Neutrophil (primary cell): ENCODE measurements around the gene BSDC1.
A peak's percentile ranks its signal among the peaks of the same experiment; 100 is the strongest.

Experiments
- H3K27ac ChIP-seq: fragments of 200-600 bp; sonication (generic); 2 replicates; pipeline ENCODE4 v1.5.1; 2016; ENCODE audit warnings: mild to moderate bottlenecking, moderate library complexity
- H3K27me3 ChIP-seq: fragments of 200-600 bp; sonication (generic); 2 replicates; pipeline ENCODE4 v1.6.0; 2016; ENCODE audit warnings: mild to moderate bottlenecking
- H3K36me3 ChIP-seq: fragments of 200-600 bp; sonication (generic); 2 replicates; pipeline ENCODE4 v1.5.1; 2017
- H3K4me1 ChIP-seq, 2 experiments: fragments of 200-600 bp in 1 of 2; sonication (generic) in 1 of 2; 1 replicate in 1 of 2; 2 replicates in 1 of 2; pipeline versions ENCODE4 v1.5.1 to v1.6.1; 2013 to 2016; ENCODE audit warnings: low read depth in 1 of 2, low read length in 1 of 2, mild to moderate bottlenecking in 1 of 2, moderate library complexity in 1 of 2; ENCODE audit not compliant: control insufficient read depth in 1 of 2, insufficient read depth in 1 of 2
- H3K4me3 ChIP-seq, 2 experiments: fragments of 200-600 bp in 1 of 2; sonication (generic) in 1 of 2; 1 replicate in 1 of 2; 2 replicates in 1 of 2; pipeline ENCODE4 v1.5.1; 2013 to 2016; ENCODE audit warnings: low read depth in 1 of 2, low read length in 1 of 2, mild to moderate bottlenecking in 1 of 2, moderate library complexity in 1 of 2
- H3K9me3 ChIP-seq: fragments of 200-600 bp; sonication (generic); 2 replicates; pipeline ENCODE4 v1.5.1; 2016
- CTCF ChIP-seq: fragments of 200-600 bp; sonication (generic); IDR thresholded peaks from 2 replicates; pipeline ENCODE4 v1.5.1; 2016; ENCODE audit warnings: antibody characterized with exemption

BSDC1 gene

GRCh38 chr1:32376199-32376598 is 18.0 kb downstream of the BSDC1 start:
- Histone ChIP-seq H3K27ac (no peak overlapping the region), H3K4me3 (no peak overlapping the region), H3K36me3 (peaks cover 99% of the 10 kb centered on the region), H3K4me1 (peaks cover 0 to 6% of the 10 kb centered on the region in 2 experiments), H3K9me3 (no peaks in the 10 kb centered on the region), H3K27me3 (no peaks in the 10 kb centered on the region)
- no peak for TF ChIP-seq CTCF

GRCh38 chr1:32373996-32374592 is 20.1 kb downstream of the BSDC1 start:
- no peaks in the 10 kb centered on the region for H3K9me3 ChIP-seq
- no peaks in the 10 kb centered on the region for H3K27me3 ChIP-seq
- H3K4me1 ChIP-seq = peaks cover 0 to 6% of the 10 kb centered on the region in 2 experiments
- no peak overlapping the region for H3K27ac ChIP-seq
- no peak overlapping the region for H3K4me3 ChIP-seq
- peaks cover 93% of the 10 kb centered on the region for H3K36me3 ChIP-seq
- TF ChIP-seq CTCF = no peak

- H3K27ac ChIP-seq = peak overlapping the region; percentile 2
- peaks cover 93% of the 10 kb centered on the region for H3K36me3 ChIP-seq
- peaks cover 0 to 6% of the 10 kb centered on the region in 2 experiments for H3K4me1 ChIP-seq
- no peaks in the 10 kb centered on the region for H3K27me3 ChIP-seq
- TF ChIP-seq CTCF = peak; percentile 37
- no peaks in the 10 kb centered on the region for H3K9me3 ChIP-seq
- no peak overlapping the region for H3K4me3 ChIP-seq
Observed at GRCh38 chr1:32372149-32372756, 22.0 kb downstream of the BSDC1 start.

- Histone ChIP-seq H3K27me3 (peaks cover 1% of the 10 kb centered on the region), H3K27ac (no peak overlapping the region), H3K36me3 (peaks cover 91% of the 10 kb centered on the region), H3K4me1 (peaks cover 0 to 6% of the 10 kb centered on the region in 2 experiments), H3K4me3 (no peak overlapping the region), H3K9me3 (no peaks in the 10 kb centered on the region)
- TF ChIP-seq CTCF = no peak
Observed at GRCh38 chr1:32367912-32368635, 26.2 kb downstream of the BSDC1 start.

- no peak for TF ChIP-seq CTCF
- no peak overlapping the region for H3K27ac ChIP-seq
- peaks cover 28% of the 10 kb centered on the region for H3K27me3 ChIP-seq
- no peaks in the 10 kb centered on the region for H3K9me3 ChIP-seq
- H3K36me3 ChIP-seq = peaks cover 85% of the 10 kb centered on the region
- H3K4me3 ChIP-seq = no peak overlapping the region
- H3K4me1 ChIP-seq = peaks cover 3 to 11% of the 10 kb centered on the region in 2 experiments
Observed at GRCh38 chr1:32365445-32365844, 28.8 kb downstream of the BSDC1 start.
